ENCODE results near the gene ABHD5. TPM values are rescaled to one million over a fixed set of nuclear protein-coding genes. Genes with fewer than 3 reads are reported as not detected.

ABHD5 gene
- total and polyA plus RNA-seq, 10 of the 15 experiments (the other 5 are each of a cell fraction or from before 2014, with no cell fraction given), result 5.5 to 24.4 (median 9.5) TPM

GRCh38 chr3:43650345-43650744, 40.4 kb upstream of the ABHD5 start:
- no peak overlapping the region for H2AFZ ChIP-seq (ENCODE audit: control insufficient read depth, low read depth, low read length)
- no peaks in the 10 kb centered on the region for H3K79me2 ChIP-seq (ENCODE audit: control insufficient read depth, insufficient read depth, low read length)
- ATAC-seq (no peak), DNase-seq (ENCODE audit: low read depth, low spot score) (no peak), FAIRE-seq (no peak)
- BruUV-seq (replicated peaks), result no TSS peak
- POLR2A ChIA-PET, result interaction anchor here (0.7 kb wide), 1 partner anchor 107 kb away, joined by 3 read pairs; no protein-coding TSS in a partner anchor
- 0% methylated on average over 1 of the region's 1 CpG for WGBS (ENCODE audit: insufficient coverage, insufficient replicate concordance, low lambda C conversion rate, missing lambda C conversion rate)
- RAD21 ChIA-PET (ENCODE audit: unreplicated experiment), result no interaction called here
- H4K20me1 ChIP-seq (ENCODE audit: control insufficient read depth, insufficient read depth), result no peaks in the 10 kb centered on the region
- H3K4me2 ChIP-seq (ENCODE audit: control insufficient read depth, insufficient read depth), result no peak overlapping the region
- SMC1A ChIA-PET (ENCODE audit: uncharacterized antibody, unreplicated experiment), result interaction anchor here (1.1 kb wide), 1 partner anchor 10 kb away, joined by 3 read pairs; no protein-coding TSS in a partner anchor
- no peaks in the 10 kb centered on the region for H3K9me3 ChIP-seq (replicated peaks; ENCODE audit: control insufficient read depth, insufficient read depth, low read length)
- H3K27ac ChIP-seq (ENCODE audit: control insufficient read depth, insufficient read depth), result no peak overlapping the region
- H3K36me3 ChIP-seq (ENCODE audit: control insufficient read depth in 2 of 2, insufficient read depth in 2 of 2, low read length in 1 of 2), result no peaks in the 10 kb centered on the region
- H3K9ac ChIP-seq (ENCODE audit: control insufficient read depth, insufficient read depth, low read length), result no peak overlapping the region
- H3K27me3 ChIP-seq (replicated peaks in 1 of 2; ENCODE audit: control insufficient read depth in 2 of 2, insufficient read depth in 2 of 2, low read length in 1 of 2), result no peaks in the 10 kb centered on the region
- H3K4me1 ChIP-seq (ENCODE audit: control insufficient read depth, insufficient read depth, low read length), result no peaks in the 10 kb centered on the region
- H3K4me3 ChIP-seq, result no peak overlapping the region
- CTCF ChIA-PET, result interaction anchor here (0.8 to 1.3 kb wide), 2 partner anchors 97 to 205 kb away, joined by 3 read pairs; no protein-coding TSS in a partner anchor
- intact Hi-C loops (cut with micrococcal nuclease; ENCODE audit: unreplicated experiment) (no loop called here), in situ Hi-C loops (cut with MboI) (no loop called here)
- no peak for TF ChIP-seq HDGF (IDR thresholded peaks at IDR 0.05)
- TF ChIP-seq ZNF24 (IDR thresholded peaks at IDR 0.05), result no peak
- TF ChIP-seq YY1 (IDR thresholded peaks at IDR 0.05; ENCODE audit: low read depth, low read length), result no peak
- TF ChIP-seq, protein P1, sequence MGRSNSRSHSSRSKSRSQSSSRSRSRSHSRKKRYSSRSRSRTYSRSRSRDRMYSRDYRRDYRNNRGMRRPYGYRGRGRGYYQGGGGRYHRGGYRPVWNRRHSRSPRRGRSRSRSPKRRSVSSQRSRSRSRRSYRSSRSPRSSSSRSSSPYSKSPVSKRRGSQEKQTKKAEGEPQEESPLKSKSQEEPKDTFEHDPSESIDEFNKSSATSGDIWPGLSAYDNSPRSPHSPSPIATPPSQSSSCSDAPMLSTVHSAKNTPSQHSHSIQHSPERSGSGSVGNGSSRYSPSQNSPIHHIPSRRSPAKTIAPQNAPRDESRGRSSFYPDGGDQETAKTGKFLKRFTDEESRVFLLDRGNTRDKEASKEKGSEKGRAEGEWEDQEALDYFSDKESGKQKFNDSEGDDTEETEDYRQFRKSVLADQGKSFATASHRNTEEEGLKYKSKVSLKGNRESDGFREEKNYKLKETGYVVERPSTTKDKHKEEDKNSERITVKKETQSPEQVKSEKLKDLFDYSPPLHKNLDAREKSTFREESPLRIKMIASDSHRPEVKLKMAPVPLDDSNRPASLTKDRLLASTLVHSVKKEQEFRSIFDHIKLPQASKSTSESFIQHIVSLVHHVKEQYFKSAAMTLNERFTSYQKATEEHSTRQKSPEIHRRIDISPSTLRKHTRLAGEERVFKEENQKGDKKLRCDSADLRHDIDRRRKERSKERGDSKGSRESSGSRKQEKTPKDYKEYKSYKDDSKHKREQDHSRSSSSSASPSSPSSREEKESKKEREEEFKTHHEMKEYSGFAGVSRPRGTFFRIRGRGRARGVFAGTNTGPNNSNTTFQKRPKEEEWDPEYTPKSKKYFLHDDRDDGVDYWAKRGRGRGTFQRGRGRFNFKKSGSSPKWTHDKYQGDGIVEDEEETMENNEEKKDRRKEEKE (IDR thresholded peaks at IDR 0.05), result no peak
- TF ChIP-seq JUND (IDR thresholded peaks at IDR 0.05; ENCODE audit: low read depth, low read length), result no peak
- TF ChIP-seq RELA (IDR thresholded peaks at IDR 0.05; ENCODE audit: borderline replicate concordance, partially characterized antibody), result no peak
- TF ChIP-seq KDM1A (IDR thresholded peaks at IDR 0.05; ENCODE audit: borderline replicate concordance), result no peak
- TF ChIP-seq SUZ12 (IDR thresholded peaks at IDR 0.05; ENCODE audit: unreplicated experiment), result no peak
- no peak for TF ChIP-seq SP1 (IDR thresholded peaks at IDR 0.05; ENCODE audit: low read depth, low read length)
- TF ChIP-seq TAF1 (IDR thresholded peaks at IDR 0.05; ENCODE audit: borderline replicate concordance, low read depth, low read length), result no peak
- TF ChIP-seq, protein P2, sequence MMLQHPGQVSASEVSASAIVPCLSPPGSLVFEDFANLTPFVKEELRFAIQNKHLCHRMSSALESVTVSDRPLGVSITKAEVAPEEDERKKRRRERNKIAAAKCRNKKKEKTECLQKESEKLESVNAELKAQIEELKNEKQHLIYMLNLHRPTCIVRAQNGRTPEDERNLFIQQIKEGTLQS (IDR thresholded peaks at IDR 0.05; ENCODE audit: borderline replicate concordance, extremely low read depth, low read depth, low read length), result no peak
- TF ChIP-seq, protein P3, sequence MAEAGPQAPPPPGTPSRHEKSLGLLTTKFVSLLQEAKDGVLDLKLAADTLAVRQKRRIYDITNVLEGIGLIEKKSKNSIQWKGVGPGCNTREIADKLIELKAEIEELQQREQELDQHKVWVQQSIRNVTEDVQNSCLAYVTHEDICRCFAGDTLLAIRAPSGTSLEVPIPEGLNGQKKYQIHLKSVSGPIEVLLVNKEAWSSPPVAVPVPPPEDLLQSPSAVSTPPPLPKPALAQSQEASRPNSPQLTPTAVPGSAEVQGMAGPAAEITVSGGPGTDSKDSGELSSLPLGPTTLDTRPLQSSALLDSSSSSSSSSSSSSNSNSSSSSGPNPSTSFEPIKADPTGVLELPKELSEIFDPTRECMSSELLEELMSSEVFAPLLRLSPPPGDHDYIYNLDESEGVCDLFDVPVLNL (IDR thresholded peaks at IDR 0.05; ENCODE audit: low read depth, low read length), result no peak
- TF ChIP-seq, protein P4, sequence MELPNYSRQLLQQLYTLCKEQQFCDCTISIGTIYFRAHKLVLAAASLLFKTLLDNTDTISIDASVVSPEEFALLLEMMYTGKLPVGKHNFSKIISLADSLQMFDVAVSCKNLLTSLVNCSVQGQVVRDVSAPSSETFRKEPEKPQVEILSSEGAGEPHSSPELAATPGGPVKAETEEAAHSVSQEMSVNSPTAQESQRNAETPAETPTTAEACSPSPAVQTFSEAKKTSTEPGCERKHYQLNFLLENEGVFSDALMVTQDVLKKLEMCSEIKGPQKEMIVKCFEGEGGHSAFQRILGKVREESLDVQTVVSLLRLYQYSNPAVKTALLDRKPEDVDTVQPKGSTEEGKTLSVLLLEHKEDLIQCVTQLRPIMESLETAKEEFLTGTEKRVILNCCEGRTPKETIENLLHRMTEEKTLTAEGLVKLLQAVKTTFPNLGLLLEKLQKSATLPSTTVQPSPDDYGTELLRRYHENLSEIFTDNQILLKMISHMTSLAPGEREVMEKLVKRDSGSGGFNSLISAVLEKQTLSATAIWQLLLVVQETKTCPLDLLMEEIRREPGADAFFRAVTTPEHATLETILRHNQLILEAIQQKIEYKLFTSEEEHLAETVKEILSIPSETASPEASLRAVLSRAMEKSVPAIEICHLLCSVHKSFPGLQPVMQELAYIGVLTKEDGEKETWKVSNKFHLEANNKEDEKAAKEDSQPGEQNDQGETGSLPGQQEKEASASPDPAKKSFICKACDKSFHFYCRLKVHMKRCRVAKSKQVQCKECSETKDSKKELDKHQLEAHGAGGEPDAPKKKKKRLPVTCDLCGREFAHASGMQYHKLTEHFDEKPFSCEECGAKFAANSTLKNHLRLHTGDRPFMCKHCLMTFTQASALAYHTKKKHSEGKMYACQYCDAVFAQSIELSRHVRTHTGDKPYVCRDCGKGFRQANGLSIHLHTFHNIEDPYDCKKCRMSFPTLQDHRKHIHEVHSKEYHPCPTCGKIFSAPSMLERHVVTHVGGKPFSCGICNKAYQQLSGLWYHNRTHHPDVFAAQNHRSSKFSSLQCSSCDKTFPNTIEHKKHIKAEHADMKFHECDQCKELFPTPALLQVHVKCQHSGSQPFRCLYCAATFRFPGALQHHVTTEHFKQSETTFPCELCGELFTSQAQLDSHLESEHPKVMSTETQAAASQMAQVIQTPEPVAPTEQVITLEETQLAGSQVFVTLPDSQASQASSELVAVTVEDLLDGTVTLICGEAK (IDR thresholded peaks at IDR 0.05; ENCODE audit: borderline replicate concordance), result no peak
- TF ChIP-seq CHD1 (IDR thresholded peaks at IDR 0.05; ENCODE audit: low read depth, low read length), result no peak
- no peak for TF ChIP-seq RAD21 (IDR thresholded peaks at IDR 0.05; ENCODE audit: insufficient read depth, low read depth, low read length)

Measured in GM12878 (cell line).